ENCODE data around the gene GTPBP10.
A peak's percentile ranks its signal among the peaks of the same experiment; 100 is the strongest.
"Not testable (repeated sequence)": the region's sequence is repeated elsewhere in the genome, so short reads cannot be mapped to it uniquely, and the experiment has no call there.

Gene GTPBP10

GRCh38 chr7:90346336-90347125 is at the start of gene GTPBP10:
Gene GTPBP10 (plus strand): TSS chr7:90346716. CDS start chr7:90346742, 26 bp downstream.
- DNase-seq, result peak; percentile 91

- peak; percentile 27 for DNase-seq
Measured at GRCh38 chr7:90298145-90299038, 48.1 kb upstream of the GTPBP10 start.

- DNase-seq, result no peak
Measured at GRCh38 chr7:90303241-90303640, 43.3 kb upstream of the GTPBP10 start.

- DNase-seq, result no peak
Measured at GRCh38 chr7:90309872-90310271, 36.6 kb upstream of the GTPBP10 start.

GRCh38 chr7:90311175-90311574 is 35.3 kb upstream of the GTPBP10 start:
- DNase-seq, result no peak

GRCh38 chr7:90312745-90313144 is 33.8 kb upstream of the GTPBP10 start:
- no peak for DNase-seq

- DNase-seq, result no peak
Measured at GRCh38 chr7:90313907-90314306, 32.6 kb upstream of the GTPBP10 start.

- DNase-seq, result no peak
Measured at GRCh38 chr7:90320014-90320413, 26.5 kb upstream of the GTPBP10 start.

GRCh38 chr7:90320418-90320800 is 26.1 kb upstream of the GTPBP10 start:
- no peak for DNase-seq

- no peak for DNase-seq
Measured at GRCh38 chr7:90320801-90321494, 25.6 kb upstream of the GTPBP10 start, which contains the start of gene FAM237B. Gene FAM237B (minus strand): TSS chr7:90321304. CDS start chr7:90319748, 1,556 bp downstream.

GRCh38 chr7:90322837-90323236 is 23.7 kb upstream of the GTPBP10 start:
- DNase-seq, result no peak

GRCh38 chr7:90326500-90326899 is 20.0 kb upstream of the GTPBP10 start:
- DNase-seq, result no peak

GRCh38 chr7:90334193-90334843 is 12.2 kb upstream of the GTPBP10 start:
- DNase-seq, result no peak

- DNase-seq, result not testable (repeated sequence)
Measured at GRCh38 chr7:90334926-90335325, 11.6 kb upstream of the GTPBP10 start.

- no peak for DNase-seq
Measured at GRCh38 chr7:90337106-90337505, 9.4 kb upstream of the GTPBP10 start.

GRCh38 chr7:90345016-90345415 is 1.5 kb upstream of the GTPBP10 start:
- DNase-seq, result no peak

- DNase-seq, result peak; percentile 14
Measured at GRCh38 chr7:90345595-90346335, 751 bp upstream of the GTPBP10 start.

- no peak for DNase-seq
Measured at GRCh38 chr7:90347759-90348158, 1.2 kb downstream of the GTPBP10 start.

GRCh38 chr7:90349305-90349704 is 2.8 kb downstream of the GTPBP10 start:
- no peak for DNase-seq

- not testable (repeated sequence) for DNase-seq
Measured at GRCh38 chr7:90350032-90350431, 3.5 kb downstream of the GTPBP10 start.

- no peak for DNase-seq
Measured at GRCh38 chr7:90351987-90352386, 5.5 kb downstream of the GTPBP10 start.

- DNase-seq, result no peak
Measured at GRCh38 chr7:90383422-90383821, 36.9 kb downstream of the GTPBP10 start.
